ENCODE measurements around the gene PURA.
A peak's percentile ranks its signal among the peaks of the same experiment; 100 is the strongest.

PURA gene

DNA sequence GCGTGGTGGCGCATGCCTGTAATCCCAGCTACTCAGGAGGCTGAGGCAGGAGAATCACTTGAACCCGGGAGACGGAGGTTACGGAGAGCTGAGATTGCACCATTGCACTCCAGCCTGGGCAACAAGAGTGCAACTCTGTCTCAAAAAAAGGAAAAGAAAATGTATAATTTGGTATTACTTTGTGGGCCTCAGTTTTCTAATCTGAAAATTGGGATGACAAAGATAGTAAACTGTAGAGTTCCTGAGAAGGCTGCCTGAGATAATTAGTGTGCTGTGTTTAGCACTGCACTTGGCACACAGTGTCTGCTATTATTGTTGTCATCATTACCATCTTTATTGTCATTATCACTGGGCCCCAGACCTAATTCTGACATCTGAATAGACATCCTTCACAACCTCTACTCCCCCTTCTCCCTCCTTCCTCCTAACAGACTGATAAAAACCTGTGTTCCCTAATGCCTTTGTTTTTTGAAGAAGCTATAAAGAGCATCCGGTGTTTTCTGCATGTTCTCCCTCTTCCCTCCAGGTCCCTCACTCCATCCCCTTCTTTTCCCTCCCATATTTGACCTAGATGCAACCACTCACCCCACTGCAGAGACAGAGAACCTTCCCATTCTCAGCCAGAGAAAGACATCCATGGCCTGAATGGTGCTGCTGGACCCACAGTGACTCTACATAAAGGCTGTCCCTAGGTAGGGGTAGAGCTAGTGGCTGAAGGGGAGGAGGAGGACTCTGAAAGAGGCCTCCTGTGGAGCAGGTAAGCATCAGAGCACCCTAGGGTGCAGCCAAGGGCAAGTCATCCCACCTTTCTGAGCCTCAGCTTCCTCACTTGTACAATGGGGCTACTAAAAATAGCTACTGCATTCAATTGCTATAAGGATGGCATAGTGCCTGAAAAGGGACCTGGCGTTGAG lies 45.4 kb downstream of the PURA start:
- no peak for DNase-seq (ENCODE audit: low spot score)

DNA sequence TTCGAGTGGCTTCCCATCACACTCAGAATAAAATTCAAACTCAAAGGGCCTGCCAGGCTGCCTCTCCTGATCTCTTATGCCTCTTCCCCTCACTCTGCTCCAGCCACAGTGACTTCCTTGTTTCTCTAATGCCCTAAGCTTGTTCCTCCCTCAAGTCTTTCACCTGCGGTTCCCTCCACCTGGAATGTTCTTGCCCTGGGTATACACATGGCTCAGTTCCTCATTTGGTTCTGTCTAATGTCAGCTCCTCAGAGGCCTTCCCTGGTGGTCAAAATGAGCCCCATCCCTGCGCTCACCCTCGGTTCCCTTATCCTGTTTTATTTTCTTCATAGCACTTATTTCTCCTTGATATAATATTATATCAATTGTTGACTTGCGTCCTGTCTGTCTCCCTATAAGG lies 48.4 kb downstream of the PURA start:
- DNase-seq (ENCODE audit: low spot score): no peak

DNA sequence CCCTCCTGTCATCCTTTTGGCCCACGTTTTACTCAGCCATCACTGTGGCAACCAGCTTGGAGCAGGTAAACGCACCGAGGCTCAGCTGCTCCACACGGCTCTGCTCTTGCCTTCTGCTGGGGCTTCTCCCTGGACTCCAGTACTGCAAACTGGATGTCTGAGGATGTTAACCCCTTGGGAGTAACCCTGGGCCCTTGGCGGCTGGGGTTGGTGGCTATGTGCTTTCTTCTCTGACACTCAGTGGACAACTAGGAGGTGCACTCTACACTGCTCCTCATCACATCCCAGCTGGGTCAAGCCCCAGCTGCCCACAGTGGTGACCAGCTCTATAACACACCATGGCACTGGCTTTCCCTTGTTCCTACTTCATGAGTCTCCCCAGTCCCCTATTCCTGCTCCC lies 48.9 kb downstream of the PURA start:
- DNase-seq (ENCODE audit: low spot score): no peak

DNA sequence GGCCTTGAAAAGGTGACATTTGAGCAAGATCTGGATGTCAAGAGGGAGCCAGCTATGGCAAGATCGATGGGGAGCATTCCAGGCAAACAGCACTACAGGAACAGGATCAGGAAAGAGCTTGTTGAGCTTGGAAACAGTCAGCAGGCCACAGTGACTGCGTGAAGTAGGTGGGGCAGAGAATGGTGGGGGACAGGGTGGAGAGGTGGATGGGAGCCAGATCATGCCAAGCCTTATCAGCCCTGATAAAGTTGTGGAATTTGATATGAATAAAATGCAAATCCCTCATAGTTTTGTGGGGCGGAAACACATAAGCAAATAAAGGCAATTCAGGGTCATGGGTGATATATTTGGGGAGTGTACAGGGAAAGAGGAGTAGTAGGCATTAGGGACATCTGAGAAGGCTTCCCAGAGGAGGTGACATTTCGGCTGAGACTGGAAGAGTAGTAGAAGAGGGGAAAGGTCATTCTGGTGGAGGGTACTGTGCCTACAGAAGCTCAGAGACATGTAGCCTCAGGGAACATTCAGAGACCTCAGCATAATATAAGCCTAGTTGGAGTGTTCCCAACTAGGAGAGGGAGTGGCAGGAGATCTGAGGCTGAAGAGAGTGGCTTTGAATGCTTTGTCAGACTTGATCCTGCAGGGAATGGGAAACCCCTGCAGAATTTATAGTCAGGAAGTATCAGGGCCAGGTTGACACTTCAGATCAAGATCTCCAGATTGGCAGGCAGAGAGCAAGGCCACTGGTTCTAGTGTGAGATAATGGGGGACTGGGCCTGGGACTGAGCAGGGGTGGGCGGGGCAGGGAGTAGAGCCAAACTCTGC lies 51.4 kb downstream of the PURA start:
- DNase-seq (ENCODE audit: low spot score): no peak

DNA sequence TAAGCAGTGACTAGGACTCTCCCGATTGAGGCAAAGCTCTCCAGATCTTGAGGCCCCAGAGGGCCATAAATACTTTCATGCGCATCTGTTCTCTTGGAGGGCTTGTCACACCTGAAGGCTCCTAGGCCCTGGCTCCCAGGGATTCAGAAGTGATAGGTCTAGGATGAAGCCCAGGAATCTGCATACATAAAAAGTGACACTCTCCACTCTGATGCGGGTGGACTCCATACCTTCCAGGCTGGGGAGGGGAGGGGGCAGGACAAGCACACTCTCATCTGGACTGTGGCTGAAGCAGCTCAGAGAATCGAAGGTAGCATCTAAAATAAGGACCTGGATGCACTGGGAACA lies 52.0 kb downstream of the PURA start:
- DNase-seq (ENCODE audit: low spot score): no peak

DNA sequence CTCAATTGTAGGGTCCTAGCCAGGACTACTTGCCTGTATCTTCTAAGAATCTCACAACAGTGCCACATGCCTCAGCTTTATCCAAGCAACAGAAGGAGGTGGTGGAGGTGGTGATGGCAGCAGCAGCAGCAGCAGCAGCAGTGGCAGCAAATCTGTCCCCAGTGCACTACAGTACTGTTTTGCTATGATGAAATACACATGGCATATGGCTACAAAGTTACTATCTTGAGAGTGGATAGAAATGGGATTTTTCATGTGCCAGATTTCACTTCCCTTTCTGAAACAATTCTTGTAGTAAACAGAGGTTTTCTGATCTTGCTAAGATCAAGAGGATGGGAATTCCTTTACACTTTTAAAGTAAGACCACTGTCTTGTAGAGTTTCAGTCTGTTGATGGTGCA lies 53.0 kb downstream of the PURA start:
- DNase-seq (ENCODE audit: low spot score): no peak

DNA sequence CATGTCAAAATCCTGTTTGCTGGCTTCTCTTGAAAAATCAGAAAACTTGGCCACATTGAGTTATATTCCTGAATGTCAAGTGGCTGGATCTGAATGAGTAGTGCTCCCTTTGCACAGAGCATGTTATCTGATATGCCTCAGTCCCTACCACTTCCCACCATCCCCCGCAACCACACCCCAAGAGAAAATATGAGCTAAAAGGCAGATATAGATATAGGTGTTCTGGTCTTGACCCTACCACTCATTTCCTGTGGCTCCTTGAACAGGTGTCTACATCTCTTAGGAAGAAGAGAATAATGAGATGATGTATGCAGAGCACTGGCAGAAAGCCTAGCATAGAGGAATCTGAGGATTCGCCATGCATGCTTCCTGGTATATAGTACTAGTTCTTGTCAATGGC lies 54.5 kb downstream of the PURA start:
- no peak for DNase-seq (ENCODE audit: low spot score)

DNA sequence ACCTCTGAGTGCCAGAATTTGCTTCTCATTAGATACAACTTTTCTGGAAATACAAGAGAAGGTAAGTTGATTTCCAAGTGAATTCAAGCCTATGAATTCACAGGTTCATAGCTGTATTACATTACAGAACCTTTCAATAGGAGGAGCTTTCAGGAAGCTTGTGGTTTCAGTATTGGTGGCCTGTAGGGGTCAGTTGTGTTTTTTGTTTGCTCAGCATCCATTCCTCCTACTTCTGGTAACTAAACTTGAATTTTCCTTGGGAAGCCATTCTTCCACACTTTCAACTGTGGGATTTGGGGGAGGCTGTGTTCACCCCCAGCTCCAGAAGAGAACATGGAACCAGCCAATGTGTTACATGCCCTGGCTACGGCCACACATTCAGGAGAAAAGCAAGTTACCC lies 55.5 kb downstream of the PURA start:
- DNase-seq (ENCODE audit: low spot score): no peak

DNA sequence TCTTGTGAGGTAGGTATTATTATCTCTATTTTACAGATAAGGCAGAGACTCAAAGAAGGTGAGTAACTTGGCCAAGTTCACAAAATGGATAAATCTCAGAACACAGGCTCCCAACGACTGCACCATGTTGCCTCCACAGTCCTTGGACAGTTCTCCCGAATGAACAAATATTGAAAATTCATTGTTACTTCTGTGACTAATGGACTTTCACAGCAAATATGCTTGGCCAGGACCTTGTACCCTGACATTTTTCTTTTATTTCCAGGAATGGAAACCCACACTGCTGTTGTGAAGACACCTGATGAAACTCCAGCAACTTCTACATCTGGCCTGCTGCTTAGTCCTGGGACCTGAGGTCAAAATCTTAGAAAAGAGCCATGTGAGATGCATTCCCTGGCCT lies 58.6 kb downstream of the PURA start:
- no peak for DNase-seq (ENCODE audit: low spot score)

DNA sequence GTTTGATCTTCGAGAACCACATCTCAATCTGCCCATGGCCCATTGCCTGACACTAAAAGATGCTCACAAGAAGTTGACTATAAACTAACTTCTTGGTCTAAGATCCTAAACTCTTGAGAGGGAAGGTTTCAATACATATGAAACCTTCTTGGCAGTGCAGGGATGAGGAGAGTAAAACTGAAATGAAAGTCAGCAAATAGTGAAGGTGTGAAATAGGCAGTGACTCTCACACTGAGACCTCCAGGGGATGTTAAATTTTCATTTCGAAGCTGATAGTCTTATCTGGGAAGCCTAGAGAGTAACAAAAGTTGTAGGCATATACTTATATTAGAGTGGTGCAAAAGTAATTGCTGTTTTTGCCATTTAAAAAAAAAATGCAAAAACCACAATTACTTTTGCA lies 60.1 kb downstream of the PURA start:
- DNase-seq (ENCODE audit: low spot score): no peak

DNA sequence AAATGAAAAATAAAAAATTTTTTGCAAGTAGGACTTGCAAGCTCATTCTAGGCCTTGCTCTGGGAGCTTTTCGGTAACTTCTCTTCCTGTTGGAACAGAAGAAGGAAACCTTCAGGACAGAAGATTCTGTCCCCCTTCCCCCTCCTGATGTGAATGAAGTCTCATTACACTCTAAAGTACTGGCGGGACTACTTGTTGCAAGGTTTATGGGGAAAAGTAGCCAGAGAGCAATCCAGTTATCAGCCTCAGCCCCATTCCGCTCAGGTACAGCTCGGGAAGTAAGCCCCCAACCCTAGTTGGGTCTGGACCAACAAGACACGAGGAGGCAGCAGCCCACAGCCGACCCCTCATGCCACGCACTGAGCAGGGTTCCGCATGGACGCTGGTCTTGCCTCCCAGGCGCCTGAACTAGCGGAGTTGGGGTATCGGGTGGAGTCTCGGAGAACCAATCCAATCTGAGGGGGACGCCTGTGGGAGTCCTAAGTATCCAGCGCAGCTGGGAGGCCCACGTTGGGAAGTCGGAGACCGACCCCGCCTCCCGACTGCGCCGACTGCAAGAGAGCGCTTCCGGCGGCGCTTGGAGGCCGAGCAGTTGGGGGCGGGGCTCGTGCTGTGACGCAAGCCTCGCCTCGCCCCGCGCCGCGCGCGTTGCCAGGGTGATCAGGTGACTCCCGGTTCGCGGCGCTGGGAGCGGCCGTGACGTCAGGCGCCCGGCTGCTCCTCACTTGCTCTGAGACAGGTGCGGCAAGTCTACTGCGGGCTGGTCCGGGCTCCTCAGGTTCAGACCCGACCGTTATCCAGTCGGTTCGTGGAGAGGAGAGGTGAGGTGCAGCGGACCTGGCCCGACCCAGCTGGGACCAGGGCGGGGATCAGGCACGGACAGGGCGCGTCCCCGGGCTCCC lies 60.8 kb downstream of the PURA start, which contains the start of gene CYSTM1:
Gene CYSTM1, plus strand, starts transcription at position 724 of the 902 bp plus-strand sequence. CDS start 19,278 bp downstream, outside the sequence.
- DNase-seq (ENCODE audit: low spot score): peak; percentile 93

Data from globus pallidus (tissue), 1 donor.